Fibroblast of peridontal ligament (primary cell): ENCODE data around the gene ERCC6L2.
A peak's percentile ranks its signal among the peaks of the same experiment; 100 is the strongest.

Experiments used
- DNase-seq: peaks from one replicate; pipeline ENCODE4 v3.0.0-alpha.2; 2010; ENCODE audit errors: extremely low read depth

ERCC6L2 gene

GRCh38 chr9:95979446-95979845 is 104.0 kb downstream of the ERCC6L2 start:
- DNase-seq, result peak; percentile 39

GRCh38 chr9:95980262-95981125 is 105.0 kb downstream of the ERCC6L2 start:
- peak; percentile 88 for DNase-seq

- no peak for DNase-seq
Observed at GRCh38 chr9:95981761-95982390, 106.4 kb downstream of the ERCC6L2 start.

GRCh38 chr9:95985440-95986055 is 110.1 kb downstream of the ERCC6L2 start:
- no peak for DNase-seq

- peak; percentile 64 for DNase-seq
Observed at GRCh38 chr9:95989297-95989696, 113.8 kb downstream of the ERCC6L2 start.

GRCh38 chr9:95991326-95991725 is 115.8 kb downstream of the ERCC6L2 start:
- DNase-seq, result no peak

- no peak for DNase-seq
Observed at GRCh38 chr9:95992536-95992935, 117.0 kb downstream of the ERCC6L2 start.

GRCh38 chr9:95993337-95993736 is 117.8 kb downstream of the ERCC6L2 start:
- no peak for DNase-seq

GRCh38 chr9:95999390-95999789 is 123.9 kb downstream of the ERCC6L2 start:
- no peak for DNase-seq

- DNase-seq, result no peak
Observed at GRCh38 chr9:96004379-96004778, 128.9 kb downstream of the ERCC6L2 start.

- no peak for DNase-seq
Observed at GRCh38 chr9:96006296-96006879, 130.9 kb downstream of the ERCC6L2 start.

GRCh38 chr9:96006961-96007360 is 131.5 kb downstream of the ERCC6L2 start:
- DNase-seq, result peak; percentile 23

GRCh38 chr9:96008502-96009222 is 133.2 kb downstream of the ERCC6L2 start:
- DNase-seq, result no peak

- no peak for DNase-seq
Observed at GRCh38 chr9:96009223-96009602, 133.7 kb downstream of the ERCC6L2 start.

- no peak for DNase-seq
Observed at GRCh38 chr9:96009690-96010472, 134.4 kb downstream of the ERCC6L2 start.

GRCh38 chr9:96014078-96014477 is 138.6 kb downstream of the ERCC6L2 start:
- DNase-seq, result no peak

GRCh38 chr9:96015876-96016686 is 140.6 kb downstream of the ERCC6L2 start:
- peak; percentile 40 for DNase-seq
